8988T (cell line): ENCODE data around the gene RANBP3.

Experiments used
- DNase-seq: peaks from one replicate; pipeline ENCODE4 v3.0.0; 2011

RANBP3 gene

GRCh38 chr19:5921516-5922160 lies 56.3 kb downstream of the RANBP3 start:
- DNase-seq, result no peak

- no peak for DNase-seq
Measured at GRCh38 chr19:5918463-5919079, 59.4 kb downstream of the RANBP3 start.

DNA sequence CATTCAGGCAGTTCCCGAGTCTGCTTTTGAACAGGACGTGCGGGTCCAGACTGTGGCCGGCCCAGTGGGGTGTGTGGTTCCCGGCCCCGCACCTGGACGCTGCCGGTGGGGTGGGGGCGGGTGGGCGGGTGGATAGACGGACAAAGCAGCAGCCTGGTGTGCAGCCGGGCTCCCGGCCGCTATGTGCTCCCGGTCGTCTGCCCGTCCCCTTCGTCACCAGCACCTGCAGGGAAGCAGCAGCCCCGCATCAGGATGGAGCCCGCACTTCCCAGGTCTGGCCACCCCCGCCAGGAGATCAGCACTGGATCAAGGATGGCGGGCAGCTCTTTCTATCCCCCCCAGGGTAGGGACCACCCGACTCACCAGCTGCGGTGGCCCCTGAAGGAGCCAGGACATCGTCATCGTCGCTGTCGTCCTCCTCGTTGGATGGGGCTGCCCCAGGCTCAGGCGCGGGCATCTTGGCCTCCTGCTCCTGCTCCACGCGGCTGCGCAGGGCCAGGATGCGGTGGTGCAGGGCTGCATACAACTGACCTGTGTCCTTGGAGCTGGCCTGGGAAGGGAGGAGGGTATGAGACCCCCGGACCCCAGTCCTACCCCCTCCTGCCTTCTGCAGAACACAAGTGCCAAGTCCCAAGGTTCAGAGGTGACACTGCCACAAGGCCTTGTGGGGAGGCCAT lies 60.4 kb downstream of the RANBP3 start:
- no peak for DNase-seq

- DNase-seq, result no peak
Measured at GRCh38 chr19:5916181-5916708, 61.7 kb downstream of the RANBP3 start.

GRCh38 chr19:5915782-5916165 lies 62.2 kb downstream of the RANBP3 start:
- DNase-seq, result no peak

DNA sequence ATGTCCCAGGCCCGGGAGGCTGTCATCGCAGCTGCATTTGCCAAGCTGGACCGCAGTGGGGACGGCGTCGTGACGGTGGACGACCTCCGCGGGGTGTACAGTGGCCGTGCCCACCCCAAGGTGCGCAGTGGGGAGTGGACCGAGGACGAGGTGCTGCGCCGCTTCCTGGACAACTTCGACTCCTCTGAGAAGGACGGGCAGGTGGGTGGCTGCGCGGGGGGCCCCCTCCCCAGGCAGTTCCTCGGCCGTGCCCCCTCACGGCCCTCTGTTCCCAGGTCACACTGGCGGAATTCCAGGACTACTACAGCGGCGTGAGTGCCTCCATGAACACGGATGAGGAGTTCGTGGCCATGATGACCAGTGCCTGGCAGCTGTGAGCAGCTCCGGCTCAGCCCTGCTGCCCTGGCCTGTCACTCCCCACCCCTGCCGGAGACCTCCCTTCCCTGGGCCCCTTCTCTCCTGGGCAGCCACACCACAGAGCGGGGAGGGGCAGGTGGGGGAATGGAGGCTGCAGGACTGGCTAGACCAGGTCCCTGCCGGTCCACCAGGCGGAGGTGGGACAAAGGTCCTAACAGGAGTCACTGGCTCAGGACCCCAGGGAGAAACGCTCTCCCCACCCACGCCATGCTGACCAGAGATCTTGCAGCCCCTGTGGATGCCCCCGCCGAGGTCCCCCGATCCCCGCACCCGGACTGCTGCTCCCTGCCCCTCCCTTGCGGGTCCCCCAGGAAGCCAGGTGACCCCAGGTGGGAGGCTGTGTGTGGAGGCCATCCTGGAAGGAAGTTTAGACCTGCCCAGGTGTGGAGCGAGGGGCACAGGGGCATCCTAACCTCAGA lies 62.8 kb downstream of the RANBP3 start:
- no peak for DNase-seq

DNA sequence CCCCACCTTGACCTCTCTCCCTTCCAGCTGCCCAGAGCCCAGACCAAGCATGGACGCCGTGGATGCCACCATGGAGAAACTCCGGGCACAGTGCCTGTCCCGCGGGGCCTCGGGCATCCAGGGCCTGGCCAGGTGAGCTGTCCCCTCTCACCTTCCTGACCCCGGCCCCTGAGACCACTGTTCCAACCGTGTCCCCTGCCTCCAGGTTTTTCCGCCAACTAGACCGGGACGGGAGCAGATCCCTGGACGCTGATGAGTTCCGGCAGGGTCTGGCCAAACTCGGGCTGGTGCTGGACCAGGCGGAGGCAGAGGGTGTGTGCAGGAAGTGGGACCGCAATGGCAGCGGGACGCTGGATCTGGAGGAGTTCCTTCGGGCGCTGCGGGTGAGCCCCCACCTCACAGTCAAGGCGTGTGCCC lies 63.6 kb downstream of the RANBP3 start:
- no peak for DNase-seq

DNA sequence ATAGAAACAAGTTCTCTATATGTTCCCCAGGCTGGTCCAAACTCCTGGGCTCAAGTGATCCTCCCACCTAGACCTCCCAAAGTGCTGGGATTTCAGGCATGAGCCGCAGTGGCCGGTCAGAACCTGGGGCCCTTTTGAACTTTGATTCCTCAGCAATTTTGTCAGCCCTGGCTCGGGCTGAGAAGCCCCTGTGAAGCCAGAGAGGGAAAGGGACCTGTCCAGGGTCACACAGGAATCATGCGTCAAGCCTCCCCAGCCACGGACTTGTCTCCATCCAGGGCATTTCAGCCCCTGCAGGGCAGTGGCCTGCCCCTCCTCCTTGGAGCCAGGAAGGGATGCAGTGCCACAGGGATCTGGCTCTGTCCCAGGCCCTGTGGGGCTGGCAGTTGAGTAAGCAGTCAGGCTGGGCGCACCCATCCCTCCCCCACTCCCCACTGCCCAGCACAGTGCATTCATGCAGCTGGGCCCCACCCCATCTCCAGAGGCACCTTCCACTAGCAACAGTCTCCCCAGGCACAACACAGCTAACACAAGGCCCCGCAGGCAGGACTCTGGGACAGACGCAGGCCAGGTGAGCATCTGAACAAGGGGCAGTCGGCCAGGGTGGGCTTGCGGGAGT lies 64.1 kb downstream of the RANBP3 start, which contains the start of gene CAPS:
Gene CAPS, plus strand, starts transcription at position 516 of the 619 bp plus-strand sequence. CDS start 153 bp downstream, outside the sequence.
- DNase-seq, result peak; percentile 42

GRCh38 chr19:5911366-5911765 lies 66.6 kb downstream of the RANBP3 start:
- DNase-seq, result no peak

DNA sequence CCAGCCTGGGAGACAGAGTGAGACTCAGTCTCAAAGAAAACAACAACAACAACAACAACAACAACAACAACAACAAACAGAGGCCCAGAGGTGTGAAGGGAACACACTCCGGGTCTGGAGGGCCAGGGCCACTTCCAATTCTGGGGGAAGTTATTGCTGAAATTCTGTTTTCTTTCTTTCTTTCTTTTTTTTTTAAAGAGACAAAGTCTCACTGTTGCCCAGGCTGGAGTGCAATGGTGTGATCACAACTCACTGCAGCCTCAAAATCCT lies 67.4 kb downstream of the RANBP3 start:
- DNase-seq, result no peak

- DNase-seq, result no peak
Measured at GRCh38 chr19:5908773-5909442, 69.0 kb downstream of the RANBP3 start.

GRCh38 chr19:5907241-5907640 lies 70.7 kb downstream of the RANBP3 start:
- no peak for DNase-seq

DNA sequence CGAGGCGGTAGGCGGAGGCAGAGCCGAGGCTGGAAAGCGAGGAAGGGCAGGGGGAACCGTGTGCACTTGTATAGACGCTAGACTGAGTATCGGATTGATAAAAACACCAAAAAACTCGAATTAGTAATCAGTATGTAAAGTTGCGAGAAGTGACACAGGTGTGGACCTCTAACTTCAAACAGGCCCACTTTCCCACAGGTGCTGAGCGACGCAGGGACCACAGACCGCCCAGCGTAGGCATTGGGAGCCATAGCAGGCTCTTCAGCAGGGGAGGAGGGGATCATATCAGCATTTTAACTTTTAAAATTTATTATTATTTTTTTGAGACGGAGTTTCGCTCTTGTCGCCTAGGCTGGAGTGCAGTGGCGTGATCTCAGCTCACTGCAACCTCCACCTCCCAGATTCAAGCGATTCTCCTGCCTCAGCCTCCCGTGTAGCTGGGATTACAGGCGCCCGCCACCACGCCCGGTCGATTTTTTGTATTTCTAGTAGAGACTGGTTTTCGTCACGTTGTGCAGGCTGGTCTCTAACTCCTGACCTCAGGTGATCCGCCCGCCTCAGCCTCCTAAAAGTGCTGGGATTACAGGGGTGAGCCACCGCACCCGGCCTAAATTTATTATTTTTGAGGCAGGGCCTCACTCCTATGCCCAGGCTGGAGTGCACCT lies 72.7 kb downstream of the RANBP3 start:
- no peak for DNase-seq

DNA sequence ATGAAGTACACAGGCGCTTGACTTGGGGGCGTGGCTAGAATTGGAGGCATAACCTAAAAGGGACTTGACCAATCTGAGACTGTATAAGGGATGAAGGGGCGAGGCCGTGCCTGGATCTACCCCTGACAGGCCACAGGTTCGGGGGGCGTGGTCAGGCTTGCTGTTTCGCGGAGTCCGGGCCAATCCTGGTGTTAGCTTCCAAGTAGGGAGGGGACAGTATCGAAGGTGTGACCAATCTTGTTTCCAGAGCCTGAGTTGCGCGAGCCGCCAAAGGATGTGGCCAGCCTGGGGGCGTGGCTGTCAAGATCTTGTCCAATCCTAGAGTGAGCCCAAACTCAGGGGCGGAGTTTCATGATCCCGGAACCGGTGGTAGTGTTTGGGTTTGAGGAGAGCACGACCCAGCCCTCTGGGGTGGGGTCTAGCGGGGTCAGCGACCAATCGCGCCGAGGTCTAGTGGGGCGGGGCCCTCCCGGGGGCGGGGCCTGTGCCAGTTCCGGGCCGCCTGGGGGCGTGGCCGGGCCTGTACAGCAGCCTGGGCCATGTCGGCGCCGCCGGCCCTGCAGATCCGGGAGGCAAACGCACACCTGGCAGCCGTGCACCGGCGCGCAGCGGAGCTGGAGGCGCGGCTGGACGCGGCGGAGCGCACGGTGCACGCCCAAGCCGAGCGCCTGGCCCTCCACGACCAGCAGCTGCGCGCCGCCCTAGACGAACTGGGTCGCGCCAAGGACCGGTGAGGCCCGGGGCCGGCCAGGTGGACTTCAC lies 73.4 kb downstream of the RANBP3 start, which contains the start of gene VMAC:
Gene VMAC, plus strand, starts transcription at position 521 of the 762 bp plus-strand sequence. Its CDS starts 19 bp downstream, at position 540.
- DNase-seq, result peak; percentile 81

- peak; percentile 88 for DNase-seq
Measured at GRCh38 chr19:5903624-5904351, 74.2 kb downstream of the RANBP3 start, which contains the start of gene NDUFA11. Gene NDUFA11 (minus strand): TSS chr19:5903790. CDS start chr19:5903708, 82 bp downstream.

GRCh38 chr19:5903056-5903623 lies 74.8 kb downstream of the RANBP3 start:
- no peak for DNase-seq

- DNase-seq, result no peak
Measured at GRCh38 chr19:5900976-5901375, 77.0 kb downstream of the RANBP3 start.

- no peak for DNase-seq
Measured at GRCh38 chr19:5899728-5900526, 78.0 kb downstream of the RANBP3 start.
